Smooth muscle cell (in vitro differentiated cells): ENCODE measurements around the gene VPS37C. TPM values are rescaled to one million over a fixed set of nuclear protein-coding genes. Genes with fewer than 3 reads are reported as not detected.

Experiments
- DNase-seq: peaks from one replicate; lab custom pipeline; 2025; ENCODE audit not compliant: unreplicated experiment; lab: John Stamatoyannopoulos, UW
- H2AFZ ChIP-seq: fragments of 200-600 bp; sonication (generic); 2 replicates; pipeline ENCODE4 v1.6.0; 2016; ENCODE audit warnings: antibody characterized with exemption, low read depth, mild to moderate bottlenecking
- H3F3A ChIP-seq: fragments of 200-600 bp; sonication (generic); 2 replicates; pipeline ENCODE4 v1.6.0; 2017; ENCODE audit warnings: antibody characterized with exemption, low read depth
- H3K27ac ChIP-seq: fragments of 200-600 bp; sonication (generic); 2 replicates; pipeline ENCODE4 v1.5.1; 2016; ENCODE audit warnings: low read depth, mild to moderate bottlenecking
- H3K27me3 ChIP-seq: fragments of 200-600 bp; sonication (generic); 2 replicates; pipeline ENCODE4 v1.6.1; 2016; ENCODE audit warnings: low read depth, mild to moderate bottlenecking
- H3K36me3 ChIP-seq: fragments of 200-600 bp; sonication (generic); 2 replicates; pipeline ENCODE4 v1.5.1; 2016; ENCODE audit warnings: low read depth
- H3K4me1 ChIP-seq: fragments of 200-600 bp; sonication (generic); 2 replicates; pipeline ENCODE4 v1.5.1; 2016; ENCODE audit warnings: low read depth
- H3K4me2 ChIP-seq: fragments of 200-600 bp; sonication (generic); 2 replicates; pipeline ENCODE4 v1.6.0; 2016; ENCODE audit warnings: mild to moderate bottlenecking
- H3K4me3 ChIP-seq: fragments of 200-600 bp; sonication (generic); 2 replicates; pipeline ENCODE4 v1.5.1; 2016; ENCODE audit warnings: mild to moderate bottlenecking
- H3K79me2 ChIP-seq: fragments of 200-600 bp; sonication (generic); 2 replicates; pipeline ENCODE4 v1.6.0; 2016; ENCODE audit warnings: low read depth, mild to moderate bottlenecking
- H3K9ac ChIP-seq: fragments of 200-600 bp; sonication (generic); 2 replicates; pipeline ENCODE4 v1.6.0; 2016; ENCODE audit warnings: low read depth
- H3K9me3 ChIP-seq: fragments of 200-600 bp; sonication (generic); replicated peaks from 2 replicates; pipeline ENCODE4 v1.5.1; 2016; ENCODE audit warnings: low read depth
- H4K20me1 ChIP-seq: fragments of 200-600 bp; sonication (generic); 2 replicates; pipeline ENCODE4 v1.6.0; 2016; ENCODE audit warnings: low read depth
- CTCF ChIP-seq: fragments of 200-600 bp; sonication (generic); IDR thresholded peaks from 2 replicates; pipeline ENCODE4 v1.5.1; 2017; ENCODE audit warnings: borderline replicate concordance, mild to moderate bottlenecking, antibody characterized with exemption; ENCODE audit not compliant: insufficient read depth, poor library complexity, severe bottlenecking
- WGBS: methylation state at CpG from one replicate; pipeline ENCODE4 v1.1.7; 2016; ENCODE audit warnings: low lambda C conversion rate; 5-methylcytosine and 5-hydroxymethylcytosine counted together
- polyA plus RNA-seq: library from polyadenylated mRNA; unstranded; fragments of >200 nt; fragmentation: Nextera tagmentation; extraction: Ambion mirVana; gene quantifications from 2 replicates; pipeline ENCODE4 v1.2.1, GENCODE V29; 2016
- total RNA-seq: library from RNA; depleted of rRNA; stranded (reverse); fragments of >200 nt; gene quantifications from 2 replicates; pipeline ENCODE4 v1.2.3, GENCODE V29; 2014

VPS37C gene
- total and polyA plus RNA-seq, 2 experiments from 2014 or later = 8.8 to 15.4 TPM

- Histone ChIP-seq H3K4me1 (no peaks in the 10 kb centered on the region), H3K4me3 (no peak overlapping the region), H4K20me1 (no peaks in the 10 kb centered on the region), H3K9ac (no peak overlapping the region), H3K27me3 (peaks cover 8% of the 10 kb centered on the region), H3K27ac (no peak overlapping the region), H3K4me2 (no peak overlapping the region), H2AFZ (no peak overlapping the region), H3K79me2 (no peaks in the 10 kb centered on the region), H3K36me3 (no peaks in the 10 kb centered on the region), H3K9me3 (no peaks in the 10 kb centered on the region), H3F3A (no peaks in the 10 kb centered on the region)
- DNase-seq = no peak
- TF ChIP-seq CTCF = no peak
- 86% methylated on average over 6 of the region's 6 CpGs for WGBS
These were observed 15.2 kb upstream of the VPS37C start for GRCh38 chr11:61176446-61176845.

- Histone ChIP-seq H3F3A (no peaks in the 10 kb centered on the region), H2AFZ (no peak overlapping the region), H3K27ac (no peak overlapping the region), H3K9ac (no peak overlapping the region), H3K4me2 (no peak overlapping the region), H3K9me3 (no peaks in the 10 kb centered on the region), H4K20me1 (no peaks in the 10 kb centered on the region), H3K27me3 (peaks cover 8% of the 10 kb centered on the region), H3K4me3 (no peak overlapping the region), H3K36me3 (no peaks in the 10 kb centered on the region), H3K4me1 (no peaks in the 10 kb centered on the region), H3K79me2 (no peaks in the 10 kb centered on the region)
- WGBS = 90% methylated on average over 6 of the region's 6 CpGs
- DNase-seq = no peak
- no peak for TF ChIP-seq CTCF
These were observed 13.7 kb upstream of the VPS37C start for GRCh38 chr11:61174949-61175348.

- DNase-seq = no peak
- WGBS = 86% methylated on average over 6 of the region's 6 CpGs
- peaks cover 8% of the 10 kb centered on the region for H3K27me3 ChIP-seq
These were observed 13.0 kb upstream of the VPS37C start for GRCh38 chr11:61174273-61174672.

More at GRCh38 chr11:61174273-61174672, 13.0 kb upstream of the VPS37C start:
- no peaks in the 10 kb centered on the region for H3K36me3 ChIP-seq
- H3K4me1 ChIP-seq = no peaks in the 10 kb centered on the region
- no peak overlapping the region for H3K9ac ChIP-seq
- no peak overlapping the region for H3K4me3 ChIP-seq
- no peaks in the 10 kb centered on the region for H3F3A ChIP-seq
- no peaks in the 10 kb centered on the region for H3K79me2 ChIP-seq
- no peak for TF ChIP-seq CTCF
- H3K4me2 ChIP-seq = no peak overlapping the region
- H2AFZ ChIP-seq = no peak overlapping the region
- H3K27ac ChIP-seq = no peak overlapping the region
- no peaks in the 10 kb centered on the region for H4K20me1 ChIP-seq
- H3K9me3 ChIP-seq = no peaks in the 10 kb centered on the region
